H9 (cell line): ENCODE data around the gene FGF11. TPM values are rescaled to one million over a fixed set of nuclear protein-coding genes. Genes with fewer than 3 reads are reported as not detected.

Experiments used
- DNase-seq: peaks from one replicate; pipeline ENCODE4 v3.0.0-alpha.2; 2017
- H2AFZ ChIP-seq: one replicate; pipeline ENCODE4 v1.6.1; 2013; ENCODE audit warnings: mild to moderate bottlenecking, low read length, control low read depth, moderate library complexity
- H2AK5ac ChIP-seq: 2 replicates; pipeline ENCODE4 v1.6.1; 2013; ENCODE audit warnings: low read length, control low read depth, mixed read lengths; ENCODE audit not compliant: insufficient read length
- H2BK120ac ChIP-seq: one replicate; pipeline ENCODE4 v1.6.1; 2013; ENCODE audit warnings: low read depth, mild to moderate bottlenecking, low read length, control low read depth, inconsistent platforms; ENCODE audit not compliant: poor library complexity, severe bottlenecking
- H2BK12ac ChIP-seq: 2 replicates; pipeline ENCODE4 v1.6.1; 2013; ENCODE audit warnings: low read length, control low read depth, mixed read lengths, low read depth; ENCODE audit not compliant: insufficient read length
- H2BK15ac ChIP-seq: 2 replicates; pipeline ENCODE4 v1.6.1; 2013; ENCODE audit warnings: low read depth, low read length, control low read depth
- H2BK20ac ChIP-seq: one replicate; pipeline ENCODE4 v1.6.1; 2013; ENCODE audit warnings: low read depth, mild to moderate bottlenecking, low read length, control low read depth, inconsistent platforms; ENCODE audit not compliant: poor library complexity, severe bottlenecking
- H2BK5ac ChIP-seq: 2 replicates; pipeline ENCODE4 v1.6.1; 2013; ENCODE audit warnings: low read length, control low read depth, mixed read lengths; ENCODE audit not compliant: insufficient read length
- H3K14ac ChIP-seq: 2 replicates; pipeline ENCODE4 v1.6.1; 2013; ENCODE audit warnings: low read length, control low read depth; ENCODE audit not compliant: insufficient read depth
- H3K18ac ChIP-seq: 2 replicates; pipeline ENCODE4 v1.6.1; 2013; ENCODE audit warnings: low read depth, mild to moderate bottlenecking, mixed read lengths, low read length, control low read depth; ENCODE audit not compliant: insufficient read length
- H3K23ac ChIP-seq: 2 replicates; pipeline ENCODE4 v1.6.1; 2013; ENCODE audit warnings: low read length, control low read depth, mixed read lengths, low read depth; ENCODE audit not compliant: insufficient read length
- H3K23me2 ChIP-seq: 2 replicates; pipeline ENCODE4 v1.6.1; 2013; ENCODE audit warnings: low read depth, mild to moderate bottlenecking, mixed read lengths, low read length, control low read depth; ENCODE audit not compliant: insufficient read length, poor library complexity, severe bottlenecking
- H3K27ac ChIP-seq: 2 replicates; pipeline ENCODE4 v1.5.1; 2013; ENCODE audit warnings: low read length, control low read depth, mixed read lengths, low read depth; ENCODE audit not compliant: insufficient read length
- H3K27me3 ChIP-seq: 2 replicates; pipeline ENCODE4 v1.6.1; 2013; ENCODE audit warnings: low read length, control low read depth, inconsistent platforms; ENCODE audit not compliant: insufficient read depth
- H3K4ac ChIP-seq: 2 replicates; pipeline ENCODE4 v1.6.1; 2013; ENCODE audit warnings: low read depth, mild to moderate bottlenecking, control low read depth, inconsistent platforms, low read length, moderate library complexity
- H3K4me1 ChIP-seq: 2 replicates; pipeline ENCODE4 v1.6.1; 2013; ENCODE audit warnings: low read length, control low read depth, inconsistent platforms; ENCODE audit not compliant: insufficient read depth
- H3K4me2 ChIP-seq: 2 replicates; pipeline ENCODE4 v1.6.1; 2013; ENCODE audit warnings: low read length, control low read depth, mixed read lengths; ENCODE audit not compliant: insufficient read length, insufficient read depth
- H3K56ac ChIP-seq: 2 replicates; pipeline ENCODE4 v1.6.1; 2013; ENCODE audit warnings: low read depth, mild to moderate bottlenecking, mixed read lengths, low read length, control low read depth; ENCODE audit not compliant: insufficient read length
- H3K79me1 ChIP-seq: 2 replicates; pipeline ENCODE4 v1.6.1; 2013; ENCODE audit warnings: low read depth, mild to moderate bottlenecking, moderate library complexity, low read length, control low read depth, inconsistent platforms; ENCODE audit not compliant: insufficient read depth, poor library complexity, severe bottlenecking
- H3K79me2 ChIP-seq: 2 replicates; pipeline ENCODE4 v1.6.1; 2013; ENCODE audit warnings: low read length, control low read depth, inconsistent platforms; ENCODE audit not compliant: insufficient read depth
- H3K9ac ChIP-seq: 2 replicates; pipeline ENCODE4 v1.6.1; 2013; ENCODE audit warnings: low read length, control low read depth, mixed read lengths; ENCODE audit not compliant: insufficient read length; ENCODE audit errors: extremely low read depth
- H3K9me3 ChIP-seq: one replicate; pipeline ENCODE4 v1.6.1; 2013; ENCODE audit warnings: low read depth, low read length, inconsistent platforms; ENCODE audit not compliant: control insufficient read depth
- H3T11ph ChIP-seq: one replicate; pipeline ENCODE4 v1.6.1; 2013; ENCODE audit warnings: mild to moderate bottlenecking, low read length, control low read depth, inconsistent platforms
- H4K20me1 ChIP-seq: one replicate; pipeline ENCODE4 v1.6.1; 2013; ENCODE audit not compliant: control insufficient read depth, insufficient read length, insufficient read depth
- H4K5ac ChIP-seq: 2 replicates; pipeline ENCODE4 v1.6.1; 2013; ENCODE audit warnings: low read depth, mild to moderate bottlenecking, mixed read lengths, low read length, control low read depth; ENCODE audit not compliant: insufficient read length
- H4K8ac ChIP-seq: replicated peaks from 2 replicates; pipeline ENCODE4 v1.6.1; 2013; ENCODE audit warnings: low read length, control low read depth, mixed read lengths, low read depth; ENCODE audit not compliant: insufficient read length
- H4K91ac ChIP-seq: 2 replicates; pipeline ENCODE4 v1.6.1; 2013; ENCODE audit warnings: low read depth, mild to moderate bottlenecking, moderate library complexity, mixed read lengths, low read length, control low read depth; ENCODE audit not compliant: insufficient read length
- H3K27ac Mint-ChIP-seq, 3 experiments: 2 replicates in 2 of 3; 3 replicates in 1 of 3; pipeline ENCODE4 v1.8.0; 2020 to 2021; ENCODE audit warnings: mixed read lengths in 3 of 3, mild to moderate bottlenecking in 1 of 3, moderate library complexity in 1 of 3
- H3K27me3 Mint-ChIP-seq: 2 replicates; pipeline ENCODE4 v1.8.0; 2021; ENCODE audit warnings: low read depth, mild to moderate bottlenecking, moderate library complexity, mixed read lengths
- H3K36me3 Mint-ChIP-seq, 3 experiments: 2 replicates in 2 of 3; 3 replicates in 1 of 3; pipeline ENCODE4 v1.8.0; 2020 to 2021; ENCODE audit warnings: low read depth in 3 of 3, mixed read lengths in 3 of 3; ENCODE audit not compliant: insufficient read depth in 1 of 3
- H3K4me1 Mint-ChIP-seq, 2 experiments: 2 replicates each; pipeline ENCODE4 v1.8.0; 2020; ENCODE audit warnings: mixed read lengths in 2 of 2
- H3K4me3 Mint-ChIP-seq, 2 experiments: 2 replicates in 1 of 2; 3 replicates in 1 of 2; pipeline ENCODE4 v1.8.0; 2020 to 2021; ENCODE audit warnings: mild to moderate bottlenecking in 2 of 2, mixed read lengths in 2 of 2, moderate library complexity in 1 of 2
- H3K9me3 Mint-ChIP-seq, 2 experiments: 2 replicates in 1 of 2; 3 replicates in 1 of 2; pipeline ENCODE4 v1.8.0; 2020; ENCODE audit warnings: mild to moderate bottlenecking in 2 of 2, mixed read lengths in 2 of 2, moderate library complexity in 1 of 2
- WGBS: extraction: QIAGEN DNeasy Blood & Tissue Kit; methylation state at CpG from one replicate; pipeline ENCODE4 v1.1.7; 2013; ENCODE audit warnings: missing lambda C conversion rate, low lambda C conversion rate, mixed read lengths; ENCODE audit not compliant: insufficient read length; ENCODE audit errors: extremely low coverage; 5-methylcytosine and 5-hydroxymethylcytosine counted together
- total RNA-seq: library from RNA; stranded (reverse); gene quantifications from 2 replicates; pipeline ENCODE4 v1.2.1, GENCODE V29; 2021
- TF ChIP-seq, protein P1 (sequence below): fragments of 200-600 bp; sonication (generic); conservative IDR thresholded peaks from 3 replicates; pipeline ENCODE4 v1.8.0; 2021; ENCODE audit warnings: antibody characterized with exemption, mild to moderate bottlenecking

Gene FGF11
- total RNA-seq, 1 experiment from 2014 or later, result 15.2 TPM

- no peaks in the 10 kb centered on the region for H3K27me3 ChIP-seq
- no peak overlapping the region for H2BK12ac ChIP-seq
- H3K9ac ChIP-seq, result no peak overlapping the region
- peaks cover 2% of the 10 kb centered on the region for H4K20me1 ChIP-seq
- H2AFZ ChIP-seq, result no peak overlapping the region
- no peak overlapping the region for H3K23ac ChIP-seq
- peak; percentile 81 for DNase-seq
- Mint-ChIP-seq H3K4me1 (peaks cover 22% of the 10 kb centered on the region in 2 experiments), H3K27ac (peak overlapping the region in 1 of 3 experiments; percentile 90; a peak in 2 of 7 replicates), H3K4me3 (peak overlapping the region; percentile 87 to 96), H3K36me3 (peaks cover 20 to 35% (median 25%) of the 10 kb centered on the region in 3 experiments), H3K27me3 (peaks cover 2% of the 10 kb centered on the region), H3K9me3 (no peaks in the 10 kb centered on the region; a peak in 1 of 5 replicates)
- H3K4me1 ChIP-seq, result peaks cover 7% of the 10 kb centered on the region; the same call in 1 of the 2 replicates
- peaks cover 12% of the 10 kb centered on the region for H3K23me2 ChIP-seq
- no peak overlapping the region for H4K8ac ChIP-seq
- no peak overlapping the region for H2BK5ac ChIP-seq
- no peak overlapping the region for H3K56ac ChIP-seq
- H4K91ac ChIP-seq, result no peak overlapping the region
- H3K27ac ChIP-seq, result no peak overlapping the region
- H3K14ac ChIP-seq, result peak overlapping the region; percentile 51; the same call in 1 of the 2 replicates
- no peaks in the 10 kb centered on the region for H3K79me2 ChIP-seq
- H3K18ac ChIP-seq, result no peak overlapping the region
- H2BK15ac ChIP-seq, result no peak overlapping the region
- H2AK5ac ChIP-seq, result no peak overlapping the region
- no peaks in the 10 kb centered on the region for H3K79me1 ChIP-seq
- no peaks in the 10 kb centered on the region for H3K9me3 ChIP-seq
- no peak overlapping the region for H2BK20ac ChIP-seq
- no peak overlapping the region for H2BK120ac ChIP-seq
- no peak overlapping the region for H3T11ph ChIP-seq
- TF ChIP-seq, protein P1, sequence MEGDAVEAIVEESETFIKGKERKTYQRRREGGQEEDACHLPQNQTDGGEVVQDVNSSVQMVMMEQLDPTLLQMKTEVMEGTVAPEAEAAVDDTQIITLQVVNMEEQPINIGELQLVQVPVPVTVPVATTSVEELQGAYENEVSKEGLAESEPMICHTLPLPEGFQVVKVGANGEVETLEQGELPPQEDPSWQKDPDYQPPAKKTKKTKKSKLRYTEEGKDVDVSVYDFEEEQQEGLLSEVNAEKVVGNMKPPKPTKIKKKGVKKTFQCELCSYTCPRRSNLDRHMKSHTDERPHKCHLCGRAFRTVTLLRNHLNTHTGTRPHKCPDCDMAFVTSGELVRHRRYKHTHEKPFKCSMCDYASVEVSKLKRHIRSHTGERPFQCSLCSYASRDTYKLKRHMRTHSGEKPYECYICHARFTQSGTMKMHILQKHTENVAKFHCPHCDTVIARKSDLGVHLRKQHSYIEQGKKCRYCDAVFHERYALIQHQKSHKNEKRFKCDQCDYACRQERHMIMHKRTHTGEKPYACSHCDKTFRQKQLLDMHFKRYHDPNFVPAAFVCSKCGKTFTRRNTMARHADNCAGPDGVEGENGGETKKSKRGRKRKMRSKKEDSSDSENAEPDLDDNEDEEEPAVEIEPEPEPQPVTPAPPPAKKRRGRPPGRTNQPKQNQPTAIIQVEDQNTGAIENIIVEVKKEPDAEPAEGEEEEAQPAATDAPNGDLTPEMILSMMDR, result peak; percentile 60
- no peak overlapping the region for H4K5ac ChIP-seq
- WGBS, result no CpG with 5 or more reads among the region's 48 CpGs
- peak overlapping the region; percentile 92 for H3K4me2 ChIP-seq
- H3K4ac ChIP-seq, result no peak overlapping the region
These were observed 45.5 kb upstream of the FGF11 start for GRCh38 chr17:7393613-7394451.
